NCI-H2081 (cell line): Measurements from ENCODE around the gene SNCAIP.
"Not testable (repeated sequence)": the region's sequence is repeated elsewhere in the genome, so short reads cannot be mapped to it uniquely, and the experiment has no call there.

Experiments used
- DNase-seq, 2 experiments: peaks; one replicate each; lab custom pipeline; 2025; lab: John Stamatoyannopoulos, UW

Gene SNCAIP

GRCh38 chr5:122465994-122466393 is 154.0 kb downstream of the SNCAIP start:
- DNase-seq, result no peak

GRCh38 chr5:122468351-122469116 is 156.5 kb downstream of the SNCAIP start:
- no peak for DNase-seq

GRCh38 chr5:122469384-122469919 is 157.4 kb downstream of the SNCAIP start:
- no peak for DNase-seq

- no peak for DNase-seq
Observed at GRCh38 chr5:122470365-122470764, 158.3 kb downstream of the SNCAIP start.

- no peak for DNase-seq
Observed at GRCh38 chr5:122471031-122471751, 159.2 kb downstream of the SNCAIP start.

- no peak for DNase-seq
Observed at GRCh38 chr5:122471752-122472061, 159.7 kb downstream of the SNCAIP start.

- no peak for DNase-seq
Observed at GRCh38 chr5:122473138-122473843, 161.3 kb downstream of the SNCAIP start.

- DNase-seq, result no peak
Observed at GRCh38 chr5:122473941-122474340, 161.9 kb downstream of the SNCAIP start.

GRCh38 chr5:122478741-122479442 is 166.9 kb downstream of the SNCAIP start:
- no peak for DNase-seq

- no peak for DNase-seq
Observed at GRCh38 chr5:122480146-122480545, 168.1 kb downstream of the SNCAIP start.

GRCh38 chr5:122484103-122484502 is 172.1 kb downstream of the SNCAIP start:
- no peak for DNase-seq

- no peak for DNase-seq
Observed at GRCh38 chr5:122485226-122485625, 173.2 kb downstream of the SNCAIP start.

GRCh38 chr5:122486616-122487015 is 174.6 kb downstream of the SNCAIP start:
- DNase-seq, result not testable (repeated sequence)

GRCh38 chr5:122490718-122491117 is 178.7 kb downstream of the SNCAIP start:
- DNase-seq, result no peak

- peak; percentile 1 to 23 for DNase-seq
Observed at GRCh38 chr5:122492675-122493074, 180.6 kb downstream of the SNCAIP start.

- peak; percentile 73 to 89 for DNase-seq
Observed at GRCh38 chr5:122493091-122494021, 181.3 kb downstream of the SNCAIP start.

GRCh38 chr5:122494109-122494508 is 182.1 kb downstream of the SNCAIP start:
- DNase-seq, result peak; percentile 20 to 60

- DNase-seq, result peak in 1 of 2 experiments; percentile 1
Observed at GRCh38 chr5:122498163-122498562, 186.1 kb downstream of the SNCAIP start.

- no peak for DNase-seq
Observed at GRCh38 chr5:122499585-122499984, 187.5 kb downstream of the SNCAIP start.

GRCh38 chr5:122500245-122501088 is 188.4 kb downstream of the SNCAIP start:
- peak; percentile 5 to 8 for DNase-seq
